Heart left ventricle (tissue), 16 donors: ENCODE measurements around the gene LSG1. TPM values are rescaled to one million over a fixed set of nuclear protein-coding genes. Genes with fewer than 3 reads are reported as not detected.

Experiments
- ATAC-seq, 4 donors: fragments of 200-7000 bp; cut with Tn5 transposase; one replicate each; pipeline ENCODE4 v1.9.1; 2020 to 2022; ENCODE audit warnings: moderate library complexity in 4 of 4, mild to moderate bottlenecking in 3 of 4, moderate number of reproducible peaks in 1 of 4
- DNase-seq, 5 donors: peaks; one replicate each; pipeline ENCODE4 v3.0.0-alpha.2; 2020
- H3K27ac ChIP-seq, 12 donors: fragments of 200-600 bp; sonication (generic) in 4 of 12; one replicate each; pipeline versions ENCODE4 v1.5.0 to v1.8.0; 2016 to 2022; ENCODE audit warnings: mild to moderate bottlenecking in 2 of 12
- H3K27me3 ChIP-seq, 9 donors: fragments of 200-600 bp; sonication (generic) in 2 of 9; one replicate each; pipeline versions ENCODE4 v1.5.1 to v1.8.0; 2016 to 2022; ENCODE audit warnings: mild to moderate bottlenecking in 3 of 9
- H3K36me3 ChIP-seq, 9 donors: fragments of 200-600 bp; sonication (generic) in 2 of 9; one replicate each; pipeline versions ENCODE4 v1.5.0 to v1.8.0; 2018 to 2022; ENCODE audit warnings: mild to moderate bottlenecking in 2 of 9
- H3K4me1 ChIP-seq, 12 donors: fragments of 200-600 bp; sonication (generic) in 4 of 12; one replicate each; pipeline versions ENCODE4 v1.5.0 to v1.8.0; 2016 to 2022; ENCODE audit warnings: mild to moderate bottlenecking in 3 of 12
- H3K4me3 ChIP-seq, 12 donors: fragments of 200-600 bp; sonication (generic) in 4 of 12; one replicate each; pipeline versions ENCODE4 v1.5.0 to v1.8.0; 2017 to 2022; ENCODE audit warnings: mild to moderate bottlenecking in 9 of 12, moderate library complexity in 4 of 12
- H3K9me3 ChIP-seq, 12 donors: fragments of 200-600 bp; sonication (generic) in 4 of 12; one replicate each; pipeline versions ENCODE4 v1.5.0 to v1.8.0; 2016 to 2022; ENCODE audit warnings: mild to moderate bottlenecking in 1 of 12
- POLR2A ChIP-seq, 2 donors: fragments of 450-650 bp; IDR thresholded peaks; one replicate each; pipeline ENCODE4 v1.6.1; 2017; ENCODE audit warnings: antibody characterized with exemption in 2 of 2, mild to moderate bottlenecking in 2 of 2, moderate library complexity in 2 of 2
- WGBS, 4 donors: extraction: QIAGEN DNeasy Blood & Tissue Kit in 2 of 4; methylation state at CpG; one replicate each; pipeline versions ENCODE4 v1.1.5 to v1.1.7; 2013 to 2018; 5-methylcytosine and 5-hydroxymethylcytosine counted together
- intact Hi-C, 10 donors: fragments of 100-400 bp; cut with DNase I; formaldehyde crosslinking; loops; one replicate each; pipeline versions ENCODE4 v1.11.1 to v1.14.2; 2022
- polyA plus RNA-seq, 2 donors: library from polyadenylated mRNA; stranded (reverse); fragments of 200-250 nt; gene quantifications; one replicate each; pipeline ENCODE4 v1.2.3, GENCODE V29; 2013
- total RNA-seq, 9 donors: library from RNA; depleted of rRNA in 2 of 9; stranded (reverse); fragments of >200 nt in 2 of 9; fragmentation: NEBNext Ultra II Directional in 3 of 9; extraction: Animal tissue kit (Norgen Biotek cat#: 25700) in 3 of 9; gene quantifications; one replicate each; pipeline versions ENCODE4 v1.1.0 to v1.2.4, GENCODE V29; 2016 to 2023
- TF ChIP-seq, protein P1 (sequence below), 12 donors: fragments of 200-600 bp; sonication (generic) in 4 of 12; IDR thresholded peaks; one replicate each; pipeline versions ENCODE4 v1.5.0 to v1.8.0; 2018 to 2022; ENCODE audit warnings: antibody characterized with exemption in 12 of 12, mild to moderate bottlenecking in 5 of 12
- donor health status: ischemic (EF 13 %, LVEDD 7.1; RV severe dilation, severe dysfunction).
- donor health status: healthy with polysubstance abuse.
- donor health status: DM: no; HTN: yes; CAD: no.
- donor health status: DM: no; HTN: no; CAD: no.
- donor health status: ischemic (EF 25% LVEDD 6.9; RV normal size, moderate dysfunction).
- donor health status: ischemic (EF 25% LVEDD 5.7; RV mildly dilated, moderate dysfunction).
- donor health status: healthy.
- donor health status: DM: yes; HTN: yes; CAD: no.
- donor health status: ischemic (EF 35%, LVEDD 5.7; RV mildly dilated, moderate dysfunction).
- donor health status: nonischemic (EF 11% LVEDD 7.7; RV severe dilation, severe dysfunction).
- donor health status: DM: yes; HTN: yes; CAD: no.
- donor health status: PGD.
- donor health status: ischemic (EF 29% LVEDD 5.4; RV normal size, mild dysfunction).
- donor health status: nonischemic (EF 23%, LVEDD 6.1; RV moderate dilation, normal function).

LSG1 gene
- total and polyA plus RNA-seq, 11 donors = 9.6 to 26.9 (median 18.9) TPM

DNA sequence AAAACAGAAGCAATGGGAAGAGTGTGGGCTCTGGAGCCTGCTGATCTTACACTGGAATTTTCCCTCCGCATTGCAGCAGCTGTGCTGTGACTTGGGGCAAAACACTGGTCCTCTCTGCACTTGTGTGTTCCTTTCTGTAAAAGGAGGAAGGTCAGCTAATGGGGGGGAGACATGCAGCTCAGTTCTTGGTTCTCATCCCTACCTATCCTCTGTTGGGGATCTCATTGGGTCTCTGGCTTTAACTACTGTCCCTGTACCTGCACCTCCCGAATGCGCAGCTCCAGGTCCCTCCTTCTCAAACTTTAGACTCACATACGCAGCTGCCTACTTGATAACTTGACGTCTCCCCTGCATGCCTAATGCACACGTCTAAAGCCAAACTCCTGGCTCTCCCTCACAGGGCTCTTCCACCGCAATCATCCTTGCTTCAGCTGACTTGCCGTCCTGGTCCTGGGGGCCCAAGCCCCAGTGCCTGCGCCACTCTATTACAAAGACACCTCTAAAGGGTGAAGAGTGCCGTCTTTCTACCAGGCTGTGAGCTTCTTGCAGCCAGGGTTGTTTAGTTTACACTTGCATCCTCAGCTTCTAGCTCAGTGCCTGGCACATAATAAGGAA lies 32.9 kb downstream of the LSG1 start:
- Histone ChIP-seq H3K9me3 (no peaks in the 10 kb centered on the region), H3K4me1 (peaks cover 0 to 20% (median 3%) of the 10 kb centered on the region in 12 donors), H3K36me3 (peaks cover 0 to 43% (median 30%) of the 10 kb centered on the region in 9 donors), H3K27me3 (no peaks in the 10 kb centered on the region), H3K4me3 (no peak overlapping the region), H3K27ac (peak overlapping the region in 8 of 12 donors; percentile 47 to 79 (median 70))
- no peak for DNase-seq
- 96 to 99% (median 97%) methylated on average over 10 of the region's 10 CpGs for WGBS, 4 donors
- no peak for TF ChIP-seq POLR2A (IDR thresholded peaks at IDR 0.05)
- TF ChIP-seq, protein P1, sequence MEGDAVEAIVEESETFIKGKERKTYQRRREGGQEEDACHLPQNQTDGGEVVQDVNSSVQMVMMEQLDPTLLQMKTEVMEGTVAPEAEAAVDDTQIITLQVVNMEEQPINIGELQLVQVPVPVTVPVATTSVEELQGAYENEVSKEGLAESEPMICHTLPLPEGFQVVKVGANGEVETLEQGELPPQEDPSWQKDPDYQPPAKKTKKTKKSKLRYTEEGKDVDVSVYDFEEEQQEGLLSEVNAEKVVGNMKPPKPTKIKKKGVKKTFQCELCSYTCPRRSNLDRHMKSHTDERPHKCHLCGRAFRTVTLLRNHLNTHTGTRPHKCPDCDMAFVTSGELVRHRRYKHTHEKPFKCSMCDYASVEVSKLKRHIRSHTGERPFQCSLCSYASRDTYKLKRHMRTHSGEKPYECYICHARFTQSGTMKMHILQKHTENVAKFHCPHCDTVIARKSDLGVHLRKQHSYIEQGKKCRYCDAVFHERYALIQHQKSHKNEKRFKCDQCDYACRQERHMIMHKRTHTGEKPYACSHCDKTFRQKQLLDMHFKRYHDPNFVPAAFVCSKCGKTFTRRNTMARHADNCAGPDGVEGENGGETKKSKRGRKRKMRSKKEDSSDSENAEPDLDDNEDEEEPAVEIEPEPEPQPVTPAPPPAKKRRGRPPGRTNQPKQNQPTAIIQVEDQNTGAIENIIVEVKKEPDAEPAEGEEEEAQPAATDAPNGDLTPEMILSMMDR (IDR thresholded peaks at IDR 0.05) = no peak
- intact Hi-C loops = no loop called here
- ATAC-seq = no peak

DNA sequence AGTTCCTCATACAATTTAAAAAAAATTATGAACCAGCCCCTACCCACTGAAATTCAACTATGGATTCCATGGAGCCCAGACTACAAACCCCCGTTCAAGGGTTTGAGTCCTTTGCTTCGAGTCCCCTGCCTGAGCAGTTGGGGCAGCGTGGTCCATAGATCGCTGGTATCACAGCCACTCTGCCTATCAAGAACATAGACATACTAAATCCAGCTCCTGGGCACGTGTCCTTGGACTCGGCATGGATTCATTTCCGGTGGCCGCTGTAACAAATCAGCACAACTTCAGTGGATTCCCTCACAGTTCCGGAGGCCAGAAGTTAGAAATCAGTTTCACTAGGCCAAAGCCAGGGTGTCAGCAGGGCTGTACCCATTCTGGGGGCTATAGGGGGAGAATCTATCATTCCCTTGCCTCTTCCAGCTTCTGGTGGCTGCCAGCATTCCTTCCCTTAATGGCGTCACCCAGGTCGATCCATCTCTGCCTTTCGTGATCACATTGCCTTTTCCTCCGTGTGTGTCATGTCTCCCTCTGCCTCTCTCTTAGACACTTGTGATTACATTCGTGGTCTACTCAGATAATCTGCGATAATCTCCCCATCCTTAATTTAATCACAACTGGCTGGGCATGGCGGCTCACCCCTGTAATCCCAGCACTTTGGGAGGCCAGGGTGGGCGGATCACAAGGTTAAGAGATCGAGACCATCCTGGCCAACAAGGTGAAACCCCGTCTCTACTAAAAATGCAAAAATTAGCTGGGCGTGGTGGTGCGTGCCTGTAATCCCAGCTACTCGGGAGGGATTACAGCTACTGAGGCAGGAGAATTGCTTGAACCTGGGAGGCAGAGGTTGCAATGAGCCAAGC lies 34.2 kb downstream of the LSG1 start:
- Histone ChIP-seq H3K27ac (no peak overlapping the region), H3K4me3 (no peak overlapping the region), H3K9me3 (no peaks in the 10 kb centered on the region), H3K36me3 (peaks cover 0 to 30% (median 18%) of the 10 kb centered on the region in 9 donors), H3K4me1 (peaks cover 0 to 26% (median 6%) of the 10 kb centered on the region in 12 donors), H3K27me3 (no peaks in the 10 kb centered on the region)
- no peak for TF ChIP-seq POLR2A (IDR thresholded peaks at IDR 0.05)
- TF ChIP-seq, protein P1 (IDR thresholded peaks at IDR 0.05) = no peak
- WGBS, 4 donors = 93 to 95% (median 95%) methylated on average over 22 of the region's 22 CpGs
- DNase-seq = no peak
- no peak for ATAC-seq
- intact Hi-C loops = no loop called here

GRCh38 chr3:194637066-194637465 lies 34.9 kb downstream of the LSG1 start:
- no peaks in the 10 kb centered on the region for H3K27me3 ChIP-seq
- TF ChIP-seq POLR2A (IDR thresholded peaks at IDR 0.05) = no peak
- TF ChIP-seq, protein P1 (IDR thresholded peaks at IDR 0.05) = no peak
- WGBS, 4 donors = 59 to 68% (median 63%) methylated on average over 3 of the region's 3 CpGs

More at GRCh38 chr3:194637066-194637465, 34.9 kb downstream of the LSG1 start:
- no peak overlapping the region for H3K27ac ChIP-seq
- ATAC-seq (no peak), DNase-seq (no peak)
- peaks cover 0 to 33% (median 6%) of the 10 kb centered on the region in 12 donors for H3K4me1 ChIP-seq
- H3K9me3 ChIP-seq = no peaks in the 10 kb centered on the region
- H3K36me3 ChIP-seq = peaks cover 0 to 23% (median 14%) of the 10 kb centered on the region in 9 donors
- H3K4me3 ChIP-seq = no peak overlapping the region
- intact Hi-C loops = no loop called here
